Gastrocnemius medialis (tissue), 4 donors: ENCODE data around the gene ZNF574.

ENCODE experiments used
- CTCF ChIP-seq, 5 experiments: fragments of 450-650 bp in 3 of 5; fragments of 200-600 bp in 2 of 5; sonication (generic) in 2 of 5; IDR thresholded peaks in 4 of 5; conservative IDR thresholded peaks in 1 of 5; 1 replicate in 4 of 5; 2 replicates in 1 of 5; pipeline ENCODE4 v1.5.1; 2016 to 2019; ENCODE audit warnings: antibody characterized with exemption in 5 of 5, mild to moderate bottlenecking in 3 of 5, moderate library complexity in 3 of 5
- POLR2A ChIP-seq, 2 donors: fragments of 450-650 bp; IDR thresholded peaks; one replicate each; pipeline ENCODE4 v1.6.1; 2017; ENCODE audit warnings: antibody characterized with exemption in 2 of 2, mild to moderate bottlenecking in 2 of 2, moderate library complexity in 2 of 2

- TF ChIP-seq CTCF (IDR thresholded peaks at IDR 0.05 in 4 of 5, conservative IDR thresholded peaks at IDR 0.05 in 1 of 5) = no peak
- TF ChIP-seq POLR2A (IDR thresholded peaks at IDR 0.05) = no peak
Measured at GRCh38 chr19:42066075-42066754, 9.8 kb upstream of the ZNF574 start.
